HepG2 (cell line): ENCODE results near the gene PROS1. TPM values are rescaled to one million over a fixed set of nuclear protein-coding genes. Genes with fewer than 3 reads are reported as not detected.
"Not testable (repeated sequence)": the region's sequence is repeated elsewhere in the genome, so short reads cannot be mapped to it uniquely, and the experiment has no call there.

ENCODE experiments used
- ATAC-seq: fragments of 200-7000 bp; cut with Tn5 transposase; 3 replicates; pipeline ENCODE4 v1.9.1; 2020; ENCODE audit warnings: mild to moderate bottlenecking, moderate library complexity
- BruUV-seq: library from RNA; stranded (reverse); fragments of 400-500 nt; replicated peaks from 2 replicates; lab custom pipeline; 2021; lab: Mats Ljungman, UMichigan
- CTCF ChIA-PET: fragments of 300-600 bp; formaldehyde crosslinking; extraction: SDS; loops from one replicate; lab custom pipeline; 2021; ENCODE audit warnings: low total read pairs, inconsistent platforms, low intra/inter-chr PET ratio; lab: Yijun Ruan, JAX
- POLR2A ChIA-PET: fragments of 350-600 bp; sonication (Branson Sonifier 250); formaldehyde crosslinking; loops from one replicate; lab custom pipeline; 2020; ENCODE audit warnings: antibody characterized with exemption, inconsistent platforms; lab: Yijun Ruan, JAX
- DNase-seq: peaks from one replicate; pipeline ENCODE4 v3.0.0-alpha.2; 2015; ENCODE audit warnings: low spot score
- FAIRE-seq: peaks from 3 replicates; lab custom pipeline; 2011; peaks lifted over from hg19 to GRCh38; lab: Jason Lieb, UNC
- H2AFZ ChIP-seq: one replicate; pipeline ENCODE4 v1.6.1; 2011; ENCODE audit warnings: low read length, inconsistent platforms
- H3K27ac ChIP-seq: fragments of 300-600 bp; 3 replicates; pipeline ENCODE4 v1.8.0; 2011; ENCODE audit warnings: mixed run types, mild to moderate bottlenecking, mixed read lengths, low read length, inconsistent platforms; ENCODE audit not compliant: insufficient read depth; ENCODE audit errors: extremely low read length
- H3K27me3 ChIP-seq, 2 experiments: fragments of 200-600 bp in 1 of 2; 2 replicates in 1 of 2; 3 replicates in 1 of 2; pipeline versions ENCODE4 v1.6.0 to v1.8.0; 2011; ENCODE audit warnings: low read length in 2 of 2, mild to moderate bottlenecking in 2 of 2, moderate library complexity in 2 of 2, inconsistent platforms in 1 of 2; ENCODE audit not compliant: insufficient read depth in 2 of 2, control insufficient read depth in 1 of 2
- H3K36me3 ChIP-seq, 2 experiments: fragments of 200-600 bp in 1 of 2; replicated peaks in 1 of 2; 2 replicates in 1 of 2; 3 replicates in 1 of 2; pipeline versions ENCODE4 v1.5.1 to v1.8.0; 2011; ENCODE audit warnings: low read length in 2 of 2, inconsistent platforms in 1 of 2; ENCODE audit not compliant: insufficient read depth in 2 of 2, control insufficient read depth in 1 of 2
- H3K4me1 ChIP-seq: 2 replicates; pipeline ENCODE4 v1.5.1; 2012; ENCODE audit warnings: low read length, inconsistent platforms; ENCODE audit not compliant: insufficient read depth
- H3K4me2 ChIP-seq: 2 replicates; pipeline ENCODE4 v1.6.0; 2011; ENCODE audit warnings: low read depth, low read length, inconsistent platforms
- H3K4me3 ChIP-seq, 3 experiments: fragments of 200-600 bp in 1 of 3; sonication (generic), shearing (Covaris generic) in 1 of 3; replicated peaks in 1 of 3; 2 replicates each; pipeline ENCODE4 v1.5.1; 2011 to 2016; ENCODE audit warnings: low read length in 3 of 3, inconsistent platforms in 2 of 3, low read depth in 2 of 3, mild to moderate bottlenecking in 2 of 3, control low read depth in 1 of 3, mixed read lengths in 1 of 3; ENCODE audit not compliant: insufficient read depth in 1 of 3
- H3K79me2 ChIP-seq: one replicate; pipeline ENCODE4 v1.6.1; 2011; ENCODE audit warnings: low read length, inconsistent platforms; ENCODE audit not compliant: insufficient read depth
- H3K9ac ChIP-seq: 2 replicates; pipeline ENCODE4 v1.6.0; 2011; ENCODE audit warnings: mild to moderate bottlenecking, low read depth, low read length, inconsistent platforms; ENCODE audit not compliant: insufficient read depth
- H3K9me3 ChIP-seq: 2 replicates; pipeline ENCODE4 v1.5.1; 2012; ENCODE audit warnings: mild to moderate bottlenecking, low read length
- H4K20me1 ChIP-seq: 2 replicates; pipeline ENCODE4 v1.6.0; 2011; ENCODE audit warnings: inconsistent platforms, mild to moderate bottlenecking, low read length, moderate library complexity; ENCODE audit not compliant: insufficient read depth
- FOXJ3 ChIP-seq: sonication (generic); formaldehyde crosslinking; IDR thresholded peaks from 2 replicates; pipeline ENCODE4 v1.4.0; 2020; ENCODE audit warnings: missing genetic modification reagents, mild to moderate bottlenecking, borderline replicate concordance
- HNF1A ChIP-seq, 2 experiments: sonication (generic) in 1 of 2; formaldehyde crosslinking in 1 of 2; IDR thresholded peaks; 2 replicates each; pipeline versions ENCODE4 v1.4.0 to v1.6.1; 2016 to 2020; ENCODE audit warnings: borderline replicate concordance in 1 of 2, low read depth in 1 of 2, mild to moderate bottlenecking in 1 of 2, missing genetic modification reagents in 1 of 2
- TAF15 ChIP-seq: fragments of 200-400 bp; formaldehyde crosslinking; IDR thresholded peaks from one replicate; pipeline ENCODE4 v1.6.1; 2018; ENCODE audit warnings: mild to moderate bottlenecking, low read depth, low read length; ENCODE audit not compliant: poor library complexity, severe bottlenecking
- ZNF280B ChIP-seq: sonication (generic); formaldehyde crosslinking; IDR thresholded peaks from 2 replicates; pipeline ENCODE4 v1.5.0; 2020; ENCODE audit warnings: missing genetic modification reagents, mild to moderate bottlenecking, borderline replicate concordance
- WGBS: methylation state at CpG from one replicate; pipeline ENCODE4 v1.1.6; 2017; ENCODE audit warnings: low lambda C conversion rate; 5-methylcytosine and 5-hydroxymethylcytosine counted together
- in situ Hi-C: cut with HindIII; loops from 2 replicates; pipeline ENCODE4 v1.10.0; 2017; ENCODE audit warnings: low pct_unique_long_range_greater_than_20kb; ENCODE audit not compliant: extremely low pct_ligation_motif_present
- intact Hi-C: fragments of 100-400 bp; cut with micrococcal nuclease; formaldehyde crosslinking; loops from one replicate; pipeline ENCODE4 v1.10.0; 2022; ENCODE audit not compliant: unreplicated experiment
- polyA plus RNA-seq, 8 experiments: library from polyadenylated mRNA; depleted of rRNA in 3 of 8; stranded (reverse) in 7 of 8; unstranded in 1 of 8; fragments of >200 nt; fragmentation: Illumina TruSeq in 4 of 8; extraction: Trizol in 4 of 8; gene quantifications; 2 replicates each; pipeline versions ENCODE4 v1.2.1 to v1.2.3, GENCODE V29; 2011 to 2016; ENCODE audit warnings: low read depth in 4 of 8, missing spikeins in 1 of 8, mixed read lengths in 1 of 8; ENCODE audit not compliant: insufficient read depth in 1 of 8
- total RNA-seq, 5 experiments: library from RNA; depleted of rRNA; stranded (reverse); fragments of >200 nt; fragmentation: Illumina TruSeq; extraction: Trizol; gene quantifications; 2 replicates each; pipeline ENCODE4 v1.2.3, GENCODE V29; 2016; ENCODE audit warnings: low read depth in 1 of 5

PROS1 gene
- total and polyA plus RNA-seq, 2 of the 13 experiments (the other 11 are each of a cell fraction or from before 2014, with no cell fraction given), result 63.8 to 76.8 TPM

- H4K20me1 ChIP-seq, H3K9me3 ChIP-seq, DNase-seq, H3K36me3 ChIP-seq, H3K27ac ChIP-seq, ATAC-seq, H3K79me2 ChIP-seq, CTCF ChIA-PET, H2AFZ ChIP-seq, H3K4me2 ChIP-seq, FAIRE-seq, H3K27me3 ChIP-seq, H3K9ac ChIP-seq, intact Hi-C loops, BruUV-seq, in situ Hi-C loops, H3K4me1 ChIP-seq, H3K4me3 ChIP-seq, POLR2A ChIA-PET: not testable (repeated sequence)
- WGBS, result 98% methylated on average over 4 of the region's 4 CpGs
Observed at GRCh38 chr3:93877427-93877826, 96.3 kb downstream of the PROS1 start.

GRCh38 chr3:93873412-93873811 is 100.3 kb downstream of the PROS1 start:
- H3K27ac ChIP-seq, H3K79me2 ChIP-seq, H3K4me2 ChIP-seq, FAIRE-seq, H3K4me1 ChIP-seq, POLR2A ChIA-PET, DNase-seq, H3K9ac ChIP-seq, H2AFZ ChIP-seq, CTCF ChIA-PET, H3K4me3 ChIP-seq, H3K36me3 ChIP-seq, intact Hi-C loops, H3K27me3 ChIP-seq, in situ Hi-C loops, H4K20me1 ChIP-seq, H3K9me3 ChIP-seq, ATAC-seq: not testable (repeated sequence)
- TSS peak; percentile 84 for BruUV-seq

- POLR2A ChIA-PET, result no interaction called here
- Histone ChIP-seq H3K4me3 (no peak overlapping the region), H3K4me1 (no peaks in the 10 kb centered on the region), H3K27me3 (no peaks in the 10 kb centered on the region), H2AFZ (no peak overlapping the region), H3K79me2 (no peaks in the 10 kb centered on the region), H3K4me2 (no peak overlapping the region), H3K36me3 (no peaks in the 10 kb centered on the region), H3K9me3 (no peaks in the 10 kb centered on the region), H4K20me1 (no peaks in the 10 kb centered on the region), H3K27ac (no peak overlapping the region), H3K9ac (no peak overlapping the region)
- BruUV-seq, result no TSS peak
- ATAC-seq (no peak), DNase-seq (no peak), FAIRE-seq (no peak)
- CTCF ChIA-PET, result no interaction called here
- in situ Hi-C loops, result no loop called here
- intact Hi-C loops, result no loop called here
- TF ChIP-seq ZNF280B (CRISPR knock-in tag), result no peak
- no peak for TF ChIP-seq HNF1A (IDR thresholded peaks at IDR 0.05; ENCODE audit: low read depth)
- TF ChIP-seq HNF1A (CRISPR knock-in tag; IDR thresholded peaks at IDR 0.05; ENCODE audit: borderline replicate concordance), result no peak
- TF ChIP-seq TAF15, result no peak
- TF ChIP-seq FOXJ3, result no peak
Observed at GRCh38 chr3:93867425-93867824, 106.3 kb downstream of the PROS1 start.
